ENCODE measurements around the gene BSG.

Gene BSG

GRCh38 chr19:540867-541637, 31.3 kb upstream of the BSG start:
- DNase-seq (ENCODE audit: low read depth), result no peak

- no peak for DNase-seq (ENCODE audit: low read depth)
Observed at GRCh38 chr19:541699-542098, 30.7 kb upstream of the BSG start.

- no peak for DNase-seq (ENCODE audit: low read depth)
Observed at GRCh38 chr19:542173-542866, 30.1 kb upstream of the BSG start.

- peak; percentile 62 for DNase-seq (ENCODE audit: low read depth)
Observed at GRCh38 chr19:543910-544608, 28.3 kb upstream of the BSG start, which contains the start of gene GZMM. GZMM (plus strand) TSS chr19:544053; CDS start chr19:544072, 19 bp downstream.

GRCh38 chr19:547117-547516, 25.3 kb upstream of the BSG start:
- DNase-seq (ENCODE audit: low read depth), result no peak

- no peak for DNase-seq (ENCODE audit: low read depth)
Observed at GRCh38 chr19:547836-548720, 24.3 kb upstream of the BSG start.

- no peak for DNase-seq (ENCODE audit: low read depth)
Observed at GRCh38 chr19:548886-549830, 23.2 kb upstream of the BSG start.

- no peak for DNase-seq (ENCODE audit: low read depth)
Observed at GRCh38 chr19:554817-555216, 17.6 kb upstream of the BSG start.

GRCh38 chr19:555474-555808, 17.0 kb upstream of the BSG start:
- no peak for DNase-seq (ENCODE audit: low read depth)

GRCh38 chr19:556611-557382, 15.6 kb upstream of the BSG start:
- no peak for DNase-seq (ENCODE audit: low read depth)

- DNase-seq (ENCODE audit: low read depth), result no peak
Observed at GRCh38 chr19:558770-559439, 13.5 kb upstream of the BSG start.

- DNase-seq (ENCODE audit: low read depth), result no peak
Observed at GRCh38 chr19:560121-560520, 12.3 kb upstream of the BSG start.

- no peak for DNase-seq (ENCODE audit: low read depth)
Observed at GRCh38 chr19:566403-566802, 6.0 kb upstream of the BSG start.

GRCh38 chr19:566844-567243, 5.6 kb upstream of the BSG start:
- DNase-seq (ENCODE audit: low read depth), result no peak

GRCh38 chr19:567296-567900, 5.0 kb upstream of the BSG start:
- DNase-seq (ENCODE audit: low read depth), result no peak

- DNase-seq (ENCODE audit: low read depth), result no peak
Observed at GRCh38 chr19:570251-570686, 2.1 kb upstream of the BSG start.

- peak; percentile 32 for DNase-seq (ENCODE audit: low read depth)
Observed at GRCh38 chr19:570937-571565, 1.3 kb upstream of the BSG start.

GRCh38 chr19:571566-571974, 826 bp upstream of the BSG start:
- no peak for DNase-seq (ENCODE audit: low read depth)

Data from activated T-cell treated with anti-CD3 and anti-CD28 coated beads for 24 hours (primary cell).